Measurements from ENCODE around the gene NUCB2.

The NUCB2 gene

DNA sequence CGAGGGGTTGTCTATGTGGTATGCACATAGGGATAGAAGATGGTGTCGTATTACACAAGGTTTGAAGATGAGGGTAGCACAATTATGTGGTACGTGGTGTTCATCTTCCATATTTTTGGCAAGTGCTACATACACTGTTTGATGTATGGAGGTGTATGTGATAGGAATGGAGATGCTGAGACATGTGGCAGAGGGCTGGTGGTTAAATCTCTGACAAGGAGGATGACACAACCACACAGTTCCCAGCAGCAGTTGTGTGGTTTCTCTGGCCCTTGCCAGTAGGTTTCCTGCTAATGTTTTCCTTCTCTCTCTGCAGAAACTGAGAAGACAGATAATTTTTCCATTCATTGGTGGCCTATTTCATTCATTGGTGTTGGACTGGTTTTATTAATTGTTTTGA lies 92.0 kb downstream of the NUCB2 start:
- H3K27me3 ChIP-seq (ENCODE audit: insufficient read depth, poor library complexity, severe bottlenecking), result no peaks in the 10 kb centered on the region
- TF ChIP-seq, protein P1, sequence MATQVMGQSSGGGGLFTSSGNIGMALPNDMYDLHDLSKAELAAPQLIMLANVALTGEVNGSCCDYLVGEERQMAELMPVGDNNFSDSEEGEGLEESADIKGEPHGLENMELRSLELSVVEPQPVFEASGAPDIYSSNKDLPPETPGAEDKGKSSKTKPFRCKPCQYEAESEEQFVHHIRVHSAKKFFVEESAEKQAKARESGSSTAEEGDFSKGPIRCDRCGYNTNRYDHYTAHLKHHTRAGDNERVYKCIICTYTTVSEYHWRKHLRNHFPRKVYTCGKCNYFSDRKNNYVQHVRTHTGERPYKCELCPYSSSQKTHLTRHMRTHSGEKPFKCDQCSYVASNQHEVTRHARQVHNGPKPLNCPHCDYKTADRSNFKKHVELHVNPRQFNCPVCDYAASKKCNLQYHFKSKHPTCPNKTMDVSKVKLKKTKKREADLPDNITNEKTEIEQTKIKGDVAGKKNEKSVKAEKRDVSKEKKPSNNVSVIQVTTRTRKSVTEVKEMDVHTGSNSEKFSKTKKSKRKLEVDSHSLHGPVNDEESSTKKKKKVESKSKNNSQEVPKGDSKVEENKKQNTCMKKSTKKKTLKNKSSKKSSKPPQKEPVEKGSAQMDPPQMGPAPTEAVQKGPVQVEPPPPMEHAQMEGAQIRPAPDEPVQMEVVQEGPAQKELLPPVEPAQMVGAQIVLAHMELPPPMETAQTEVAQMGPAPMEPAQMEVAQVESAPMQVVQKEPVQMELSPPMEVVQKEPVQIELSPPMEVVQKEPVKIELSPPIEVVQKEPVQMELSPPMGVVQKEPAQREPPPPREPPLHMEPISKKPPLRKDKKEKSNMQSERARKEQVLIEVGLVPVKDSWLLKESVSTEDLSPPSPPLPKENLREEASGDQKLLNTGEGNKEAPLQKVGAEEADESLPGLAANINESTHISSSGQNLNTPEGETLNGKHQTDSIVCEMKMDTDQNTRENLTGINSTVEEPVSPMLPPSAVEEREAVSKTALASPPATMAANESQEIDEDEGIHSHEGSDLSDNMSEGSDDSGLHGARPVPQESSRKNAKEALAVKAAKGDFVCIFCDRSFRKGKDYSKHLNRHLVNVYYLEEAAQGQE (IDR thresholded peaks at IDR 0.05; ENCODE audit: insufficient replicate concordance, low read depth), result no peak

GRCh38 chr11:17369094-17369493 lies 92.6 kb downstream of the NUCB2 start:
- no peak overlapping the region for H3K4me3 ChIP-seq (replicated peaks; ENCODE audit: insufficient read depth, low read length)
- TF ChIP-seq SPI1 (IDR thresholded peaks at IDR 0.05; ENCODE audit: borderline replicate concordance, low read depth) (no peak), CTCF (IDR thresholded peaks at IDR 0.05; ENCODE audit: insufficient read depth, low read length) (no peak), GABPA (IDR thresholded peaks at IDR 0.05; ENCODE audit: low read depth) (no peak), POLR2AphosphoS5 (IDR thresholded peaks at IDR 0.05; ENCODE audit: low read depth) (no peak)
- TF ChIP-seq, protein P1 (IDR thresholded peaks at IDR 0.05; ENCODE audit: insufficient replicate concordance, low read depth), result no peak
- no peaks in the 10 kb centered on the region for H3K27me3 ChIP-seq (ENCODE audit: insufficient read depth, poor library complexity, severe bottlenecking)
- H3K27ac ChIP-seq (replicated peaks), result no peak overlapping the region
- DNase-seq (ENCODE audit: low read depth in 1 of 2, low spot score in 1 of 2), result no peak

More for the DNA sequence above, 92.0 kb downstream of the NUCB2 start:
- no peak overlapping the region for H3K4me3 ChIP-seq (replicated peaks; ENCODE audit: insufficient read depth, low read length)
- no peak overlapping the region for H3K27ac ChIP-seq (replicated peaks)
- DNase-seq (ENCODE audit: low read depth in 1 of 2, low spot score in 1 of 2), result no peak

DNA sequence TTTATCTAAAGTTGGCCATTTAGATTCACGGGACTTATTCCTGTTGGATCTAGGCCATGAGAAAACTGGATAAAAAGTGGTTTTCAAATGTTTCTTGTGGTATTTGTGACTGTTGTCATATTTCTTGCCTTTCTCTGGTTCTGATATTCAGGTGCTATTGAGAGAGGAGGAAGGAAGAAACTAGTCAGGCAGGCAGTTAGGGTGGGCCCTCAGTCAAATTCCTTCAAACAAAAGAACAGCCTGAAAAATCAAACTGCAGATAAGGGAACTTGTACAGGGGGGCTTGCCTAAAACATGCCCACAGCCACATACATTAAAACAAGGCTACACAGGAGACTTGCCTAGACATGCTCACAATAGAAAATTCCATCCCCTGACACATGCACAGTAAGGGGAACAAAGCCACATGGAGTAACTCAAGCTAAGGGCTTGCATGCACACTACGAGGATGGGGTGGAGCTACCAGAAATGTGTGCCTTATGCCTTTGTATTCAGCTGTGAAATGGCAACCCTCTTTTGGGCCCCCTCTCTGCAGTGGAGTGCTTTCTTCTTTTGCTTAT lies 93.2 kb downstream of the NUCB2 start:
- Histone ChIP-seq H3K27ac (replicated peaks) (no peak overlapping the region), H3K27me3 (ENCODE audit: insufficient read depth, poor library complexity, severe bottlenecking) (no peaks in the 10 kb centered on the region), H3K4me3 (replicated peaks; ENCODE audit: insufficient read depth, low read length) (no peak overlapping the region)
- TF ChIP-seq, protein P1 (IDR thresholded peaks at IDR 0.05; ENCODE audit: insufficient replicate concordance, low read depth), result no peak
- TF ChIP-seq GABPA (IDR thresholded peaks at IDR 0.05; ENCODE audit: low read depth) (no peak), SPI1 (IDR thresholded peaks at IDR 0.05; ENCODE audit: borderline replicate concordance, low read depth) (no peak), CTCF (IDR thresholded peaks at IDR 0.05; ENCODE audit: insufficient read depth, low read length) (no peak), POLR2AphosphoS5 (IDR thresholded peaks at IDR 0.05; ENCODE audit: low read depth) (no peak)
- DNase-seq (ENCODE audit: low read depth in 1 of 2, low spot score in 1 of 2), result no peak
